ENCODE measurements around the gene FOXE3. TPM values are rescaled to one million over a fixed set of nuclear protein-coding genes. Genes with fewer than 3 reads are reported as not detected.

Gene FOXE3
- total RNA-seq, 1 experiment from 2014 or later, result not detected

- TF ChIP-seq SP1 (CRISPR knock-in tag; conservative IDR thresholded peaks at IDR 0.05) (no peak), CDX4 (CRISPR knock-in tag; IDR thresholded peaks at IDR 0.05; ENCODE audit: borderline replicate concordance) (no peak), ATF1 (CRISPR knock-in tag; IDR thresholded peaks at IDR 0.05) (no peak), ZNF512 (CRISPR knock-in tag; IDR thresholded peaks at IDR 0.05; ENCODE audit: borderline replicate concordance) (no peak), E2F4 (CRISPR knock-in tag; IDR thresholded peaks at IDR 0.05; ENCODE audit: borderline replicate concordance, low read depth) (no peak), TP53 (CRISPR knock-in tag; IDR thresholded peaks at IDR 0.05) (no peak)
These were observed 43.2 kb downstream of the FOXE3 start (continued) for GRCh38 chr1:47459253-47459788.

- Mint-ChIP-seq H3K4me1 (peaks cover 31% of the 10 kb centered on the region), H3K9me3 (no peaks in the 10 kb centered on the region), H3K36me3 (no peaks in the 10 kb centered on the region), H3K4me3 (no peak overlapping the region), H3K27me3 (ENCODE audit: low read depth) (peaks cover 47% of the 10 kb centered on the region), H3K27ac (no peak overlapping the region)
- no peak for TF ChIP-seq ZNF396 (CRISPR knock-in tag; IDR thresholded peaks at IDR 0.05; ENCODE audit: borderline replicate concordance)
- no peak for TF ChIP-seq HMGXB4 (CRISPR knock-in tag; IDR thresholded peaks at IDR 0.05)
- no peak for TF ChIP-seq ZNF281 (CRISPR knock-in tag; IDR thresholded peaks at IDR 0.05)
- TF ChIP-seq RELA (CRISPR knock-in tag; IDR thresholded peaks at IDR 0.05; ENCODE audit: borderline replicate concordance), result no peak
- TF ChIP-seq ZNF425 (CRISPR knock-in tag; conservative IDR thresholded peaks at IDR 0.05), result no peak
- TF ChIP-seq SMAD4 (CRISPR knock-in tag; IDR thresholded peaks at IDR 0.05), result no peak
- TF ChIP-seq SP1 (CRISPR knock-in tag; conservative IDR thresholded peaks at IDR 0.05), result no peak
- TF ChIP-seq ZNF416 (CRISPR knock-in tag; IDR thresholded peaks at IDR 0.05), result no peak
- no peak for TF ChIP-seq E2F5 (CRISPR knock-in tag; IDR thresholded peaks at IDR 0.05)
- no peak for TF ChIP-seq JAZF1 (CRISPR knock-in tag; IDR thresholded peaks at IDR 0.05)
- no peak for TF ChIP-seq FOXK1 (CRISPR knock-in tag; IDR thresholded peaks at IDR 0.05)
- no peak for TF ChIP-seq HMGA2 (CRISPR knock-in tag; IDR thresholded peaks at IDR 0.05)
- TF ChIP-seq TEAD4 (CRISPR knock-in tag; IDR thresholded peaks at IDR 0.05), result no peak
- TF ChIP-seq ELF4 (CRISPR knock-in tag; IDR thresholded peaks at IDR 0.05; ENCODE audit: low read depth), result no peak
- no peak for TF ChIP-seq CTCF (IDR thresholded peaks at IDR 0.05)
- TF ChIP-seq KAT7 (CRISPR knock-in tag; IDR thresholded peaks at IDR 0.05; ENCODE audit: borderline replicate concordance), result no peak
- no peak for TF ChIP-seq TEAD1 (CRISPR knock-in tag; IDR thresholded peaks at IDR 0.05)
- TF ChIP-seq ZNF423 (CRISPR knock-in tag; IDR thresholded peaks at IDR 0.05), result no peak
- DNase-seq (ENCODE audit: low spot score), result no peak
- POLR2A ChIA-PET, result no interaction called here
- CTCF ChIA-PET, result interaction anchor here (0.9 to 2.9 kb wide), 12 partner anchors 11 to 295 kb away, joined by 3 to 17 read pairs (median 4); partner anchors contain the start of gene FOXD2
- no peak; the same call in 1 of the 2 replicates for ATAC-seq
These were observed 44.0 kb downstream of the FOXE3 start for GRCh38 chr1:47460040-47460439.
